HCEC 1CT (cell line): ENCODE data around the gene SLC19A3.
"Not testable (repeated sequence)": the region's sequence is repeated elsewhere in the genome, so short reads cannot be mapped to it uniquely, and the experiment has no call there.

Source experiments
- DNase-seq: peaks from one replicate; pipeline ENCODE4 v3.0.0-alpha.2; 2017

SLC19A3 gene

DNA sequence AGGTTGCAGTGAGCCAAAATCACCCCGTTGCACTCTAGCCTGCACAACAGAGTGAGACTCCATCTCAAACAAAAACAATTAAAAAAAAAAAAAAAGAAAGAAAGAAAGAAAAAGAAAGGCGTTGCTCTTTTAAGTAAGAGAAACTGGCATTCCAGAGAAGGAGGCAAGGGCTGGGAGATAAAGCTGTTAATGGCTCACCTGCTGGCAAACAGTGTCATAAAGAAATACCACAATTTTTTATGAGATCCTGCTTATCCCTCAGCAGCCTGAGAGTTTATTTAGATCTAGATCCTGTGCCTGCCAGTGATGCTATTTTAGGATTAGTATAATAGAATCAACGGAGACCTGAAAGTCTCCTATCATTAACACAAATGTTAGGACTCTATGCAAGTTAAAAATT lies 16.3 kb downstream of the SLC19A3 start:
- no peak for DNase-seq

DNA sequence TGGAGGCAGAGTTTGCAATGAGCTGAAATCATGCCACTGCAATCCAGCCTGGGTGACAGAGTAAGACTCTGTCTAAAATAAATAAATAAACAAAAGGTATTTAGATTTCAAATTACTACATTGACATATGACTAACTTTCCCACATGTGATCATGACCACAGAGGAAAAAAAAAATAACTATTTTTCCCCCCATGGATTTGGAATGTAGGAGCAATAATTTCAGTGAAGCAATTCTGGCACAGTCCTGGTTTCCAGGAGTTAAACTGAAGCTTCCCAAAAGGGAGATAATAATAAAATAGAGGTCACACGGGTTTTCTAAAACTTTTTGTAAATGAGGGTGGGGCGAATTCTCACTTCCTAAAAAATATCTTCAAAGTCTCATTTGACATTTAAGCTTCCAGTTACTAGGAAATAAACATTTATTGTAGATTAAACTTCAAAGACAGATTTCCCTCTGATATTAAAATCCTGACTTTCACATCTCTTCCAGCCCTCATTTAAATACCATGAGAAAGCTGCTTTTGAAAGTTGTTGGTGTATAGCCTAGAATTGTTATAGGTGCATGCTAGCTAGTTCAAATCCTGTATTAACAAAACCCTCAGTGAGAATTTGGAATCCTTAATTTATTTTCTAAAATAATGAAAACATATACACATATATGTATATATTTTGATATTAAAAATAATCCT lies 20.7 kb downstream of the SLC19A3 start:
- peak; percentile 5 for DNase-seq

DNA sequence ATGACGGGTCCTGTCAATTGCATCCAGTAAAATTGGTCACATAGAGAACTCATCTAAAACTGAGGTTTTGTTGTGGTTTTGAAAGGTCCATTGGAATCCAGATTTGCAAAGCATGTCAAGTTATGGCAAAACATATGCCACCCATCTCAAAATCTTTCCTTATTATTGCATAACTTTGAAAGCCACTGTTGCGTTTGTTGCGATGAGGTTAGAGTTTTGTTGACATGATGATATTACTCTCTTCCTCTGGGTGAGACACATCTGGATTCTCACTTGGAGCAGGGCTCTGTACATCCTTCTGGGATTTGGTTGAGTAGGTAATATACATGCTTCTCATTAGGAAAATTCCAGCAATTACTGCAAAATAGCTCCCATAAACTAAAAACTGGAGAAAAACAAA lies 30.6 kb downstream of the SLC19A3 start:
- DNase-seq: no peak

DNA sequence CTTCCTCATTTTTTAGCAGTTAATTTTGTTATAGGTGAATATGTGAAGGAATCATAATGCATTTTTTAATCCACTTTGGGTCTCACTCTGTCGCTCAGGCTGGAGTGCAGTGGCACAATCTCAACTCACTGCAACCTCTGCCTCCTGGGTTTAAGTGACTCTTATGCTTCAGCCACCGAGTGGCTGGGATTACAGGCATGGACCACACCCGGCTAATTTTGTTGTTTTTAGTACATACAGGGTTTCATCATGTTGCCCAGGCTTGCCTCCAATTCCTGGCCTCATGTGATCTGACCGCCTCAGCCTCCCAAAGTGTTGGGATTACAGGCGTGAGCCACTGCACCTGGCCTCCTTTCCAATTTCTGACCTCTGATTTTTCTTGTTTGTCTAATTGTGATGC lies 33.6 kb downstream of the SLC19A3 start:
- DNase-seq: no peak

DNA sequence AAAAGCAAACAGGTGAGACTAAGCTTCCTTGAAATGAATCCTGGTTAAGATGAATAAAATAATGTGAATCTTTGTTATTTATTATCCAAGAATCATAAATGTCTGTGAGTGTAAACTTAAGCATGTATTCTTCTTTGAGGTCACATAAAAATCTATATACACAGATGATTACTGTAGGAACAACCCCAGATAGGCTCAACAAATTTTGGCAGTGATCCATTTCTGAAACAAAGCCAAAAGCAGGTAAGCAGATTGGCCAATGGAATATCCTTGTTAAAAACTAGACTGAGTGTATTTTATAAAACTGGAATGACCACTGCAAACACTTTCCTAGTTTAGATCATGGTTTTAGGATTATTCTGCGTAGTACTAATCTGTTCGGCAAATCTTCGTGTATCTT lies 39.9 kb downstream of the SLC19A3 start:
- no peak for DNase-seq

DNA sequence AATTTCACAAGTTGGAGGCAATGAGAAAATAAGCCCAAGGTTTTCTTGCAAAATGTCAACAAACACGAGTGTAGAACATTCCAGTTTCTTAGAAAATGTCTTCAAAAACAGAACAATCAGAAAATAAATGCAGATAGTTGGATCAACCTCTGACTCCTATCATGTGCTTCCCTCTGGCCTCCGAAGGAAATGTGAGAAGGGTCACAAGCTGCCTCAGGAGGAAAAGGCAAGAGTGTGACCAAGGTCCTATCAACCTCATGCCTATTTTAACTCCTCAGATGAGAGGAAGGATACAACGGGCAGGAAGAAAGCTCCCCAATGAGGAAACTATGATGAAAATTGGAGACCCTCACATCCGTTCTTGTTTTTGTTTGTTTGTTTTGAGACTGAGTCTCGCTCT lies 43.3 kb downstream of the SLC19A3 start:
- no peak for DNase-seq

DNA sequence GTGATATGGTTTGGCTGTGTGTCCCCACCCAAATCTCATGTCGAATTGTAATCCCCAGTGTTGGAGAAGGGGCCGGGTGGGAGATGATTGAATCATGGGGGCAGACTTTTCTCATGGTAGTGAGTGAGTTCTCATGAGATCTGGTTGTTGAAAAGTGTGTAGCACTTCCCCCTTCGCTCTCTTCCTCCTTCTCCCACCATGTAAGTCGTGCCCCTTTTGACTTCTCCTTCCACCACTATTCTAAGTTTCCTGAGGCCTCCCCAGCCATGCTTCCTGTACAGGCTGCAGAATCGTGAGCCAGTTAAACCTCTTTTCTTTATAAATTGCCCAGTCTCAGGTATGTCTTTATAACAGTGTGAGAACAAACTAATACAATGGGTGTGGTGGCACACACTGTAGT lies 44.2 kb downstream of the SLC19A3 start:
- not testable (repeated sequence) for DNase-seq

DNA sequence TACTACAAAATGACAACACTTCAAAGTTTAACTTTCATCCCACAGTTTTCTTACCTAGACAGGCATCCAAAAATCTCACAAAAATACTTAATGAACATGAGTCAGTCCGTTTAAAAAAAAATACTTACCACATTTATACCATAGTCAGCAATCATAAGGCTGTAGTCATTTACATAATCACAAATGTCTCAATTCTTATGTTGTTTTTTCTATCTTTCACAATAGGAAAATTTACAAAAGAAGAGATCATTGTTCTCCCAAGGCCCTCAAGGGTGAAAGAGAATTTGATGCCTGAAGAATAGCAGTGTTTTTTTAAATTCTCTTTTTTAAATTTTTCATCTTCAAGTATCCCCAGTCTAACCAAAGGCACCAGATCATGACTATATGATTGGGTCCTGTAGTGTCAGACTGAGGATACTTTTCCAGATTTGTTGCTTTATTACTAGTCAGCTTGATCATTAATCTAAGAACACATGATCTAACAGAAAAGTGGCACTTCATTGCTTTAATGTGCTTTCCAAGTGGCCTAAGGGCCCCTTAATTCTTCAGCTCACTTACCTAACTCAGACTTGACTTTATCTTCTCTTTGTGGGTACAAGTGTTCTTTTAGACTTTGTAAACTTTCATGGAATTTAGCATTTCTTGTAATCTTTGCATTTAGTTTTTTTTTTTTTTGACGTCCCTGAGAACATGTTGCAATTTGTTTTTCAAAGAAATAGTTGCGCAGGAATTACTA lies 46.5 kb downstream of the SLC19A3 start:
- no peak for DNase-seq

DNA sequence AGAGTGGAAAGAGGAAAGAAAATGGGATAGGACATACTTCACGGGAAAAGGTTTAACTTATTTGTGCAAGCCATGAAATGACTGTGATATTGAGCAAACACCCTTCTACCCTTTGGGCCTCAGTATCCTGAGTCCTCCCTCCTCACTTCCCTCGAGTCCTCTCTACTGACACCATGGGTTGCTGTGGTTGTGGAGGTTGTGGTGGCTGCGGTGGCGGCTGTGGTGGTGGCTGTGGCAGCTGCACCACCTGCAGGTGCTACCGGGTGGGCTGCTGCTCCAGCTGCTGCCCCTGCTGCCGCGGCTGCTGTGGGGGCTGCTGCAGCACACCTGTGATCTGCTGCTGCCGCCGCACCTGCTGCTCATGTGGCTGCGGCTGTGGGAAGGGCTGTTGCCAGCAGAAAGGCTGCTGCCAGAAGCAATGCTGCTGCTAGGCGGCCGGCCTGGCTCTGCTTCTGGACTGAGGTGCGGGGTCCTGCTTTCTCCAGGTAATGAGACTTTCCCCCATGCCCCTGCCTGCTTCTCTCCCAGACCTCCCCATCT lies 51.1 kb downstream of the SLC19A3 start, which contains the start of gene SCYGR5:
Gene SCYGR5, plus strand, starts transcription at position 174 of the 540 bp plus-strand sequence. Its CDS starts 0 bp downstream, at position 174.
- DNase-seq: not testable (repeated sequence)

DNA sequence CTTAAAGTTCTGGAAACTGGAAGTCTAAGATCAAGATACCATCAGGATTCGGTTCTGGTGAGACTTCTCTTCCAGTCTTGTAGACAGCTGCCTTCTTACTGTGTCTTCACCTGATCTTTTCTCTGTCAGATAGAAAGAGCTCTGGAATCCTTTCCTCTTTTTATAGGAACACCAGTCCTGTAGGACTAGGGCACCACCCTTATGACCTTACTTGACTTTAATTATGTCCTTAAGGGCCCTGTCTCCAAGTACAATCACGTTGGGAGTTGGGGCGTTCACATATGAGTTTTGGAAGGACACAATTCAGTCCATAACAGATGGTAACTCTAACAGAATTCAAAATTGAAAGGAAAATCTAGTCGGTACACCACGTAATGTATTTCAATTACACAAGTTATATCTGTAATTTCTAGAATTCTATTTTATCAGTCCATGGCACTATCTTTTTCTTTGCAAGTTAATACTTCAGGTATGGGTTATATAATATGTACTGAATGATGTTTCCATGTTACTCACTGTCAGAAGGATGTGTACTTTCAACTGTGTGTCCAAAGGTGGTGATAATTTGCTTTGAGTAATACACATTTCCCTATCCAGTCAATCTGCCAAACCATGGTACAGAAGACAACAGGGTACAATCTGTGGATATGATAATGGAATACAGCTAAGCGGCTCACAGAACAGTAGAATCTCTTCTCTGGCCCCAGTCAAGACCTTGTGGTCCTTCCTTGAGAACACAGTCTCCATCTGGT lies 52.5 kb downstream of the SLC19A3 start:
- DNase-seq: no peak

DNA sequence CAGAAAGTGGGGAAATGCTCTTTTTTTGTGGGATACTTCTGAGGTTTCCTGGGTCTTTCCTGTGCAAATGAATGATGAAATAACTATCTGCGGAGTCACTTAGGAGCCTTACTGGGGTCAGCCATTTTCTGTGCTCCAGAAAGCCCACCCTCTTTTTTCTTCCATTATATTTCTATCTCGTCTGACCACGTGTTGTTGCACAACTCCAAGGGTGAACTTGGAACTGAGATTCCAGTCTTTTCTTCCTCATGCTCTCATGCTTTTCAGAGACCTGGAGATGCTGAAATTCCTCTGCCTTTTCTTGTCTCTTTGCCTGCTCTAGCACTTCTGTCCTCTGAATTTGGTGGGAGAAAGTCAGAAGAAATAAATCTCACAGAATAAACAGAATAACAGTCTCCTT lies 56.0 kb downstream of the SLC19A3 start:
- no peak for DNase-seq

DNA sequence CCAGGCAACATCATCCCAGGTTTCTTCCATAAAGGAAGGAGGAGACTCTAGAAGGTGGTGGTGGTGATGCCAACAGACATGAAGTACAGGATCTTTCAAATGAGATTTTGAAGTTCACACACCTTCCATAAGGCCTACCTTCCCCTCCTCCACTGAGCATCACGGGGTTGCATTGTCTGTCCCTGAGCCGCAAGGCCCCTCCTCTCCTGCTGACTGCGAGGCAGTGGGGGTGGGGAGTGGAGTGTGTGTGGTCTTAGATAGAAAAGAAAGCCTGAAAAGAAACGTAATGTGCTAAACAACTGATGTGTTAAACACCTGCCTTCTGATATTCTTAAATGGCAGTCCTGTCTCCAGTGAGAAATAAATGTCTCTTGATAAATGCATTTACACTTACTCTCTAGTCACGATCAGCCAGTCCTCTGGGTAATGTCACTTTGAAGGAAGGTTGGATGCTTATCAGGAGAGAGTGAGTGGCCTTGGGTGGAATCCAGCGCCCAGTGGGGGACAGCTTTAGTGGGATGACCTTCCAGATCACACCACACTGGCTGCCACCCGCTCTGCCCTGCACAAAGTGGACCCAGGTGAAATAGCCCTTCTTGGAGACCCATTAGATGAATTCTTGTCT lies 56.7 kb downstream of the SLC19A3 start:
- no peak for DNase-seq

DNA sequence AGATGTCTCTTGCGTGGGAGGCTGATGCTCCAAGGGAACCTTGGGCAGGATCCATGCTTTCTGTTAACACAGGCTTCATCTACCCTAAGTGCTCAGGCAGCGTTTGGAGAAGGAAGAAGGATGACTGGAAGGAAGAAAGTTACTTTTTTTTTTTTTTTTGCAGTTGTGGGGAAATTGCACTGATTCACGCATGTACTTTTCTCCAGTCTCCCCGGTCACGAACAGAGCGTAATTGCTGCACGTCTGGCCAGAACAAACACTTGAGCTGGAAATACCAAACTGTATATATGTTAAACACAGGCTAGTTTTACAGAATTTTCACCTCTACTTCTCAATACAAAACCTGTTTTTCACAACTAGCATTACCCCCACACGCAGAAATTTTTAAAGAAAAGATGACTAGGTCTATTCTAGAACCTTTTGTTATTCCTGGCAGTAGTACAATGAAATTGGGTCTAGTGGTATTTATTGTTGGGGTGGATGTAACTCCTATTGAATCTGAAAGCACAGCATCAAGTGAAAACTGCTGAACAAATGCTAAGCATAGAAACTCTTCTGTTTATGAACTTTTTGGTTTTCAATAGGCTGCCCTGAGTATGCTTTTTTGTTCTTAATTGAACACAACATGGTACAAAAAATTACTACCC lies 60.5 kb downstream of the SLC19A3 start:
- no peak for DNase-seq

DNA sequence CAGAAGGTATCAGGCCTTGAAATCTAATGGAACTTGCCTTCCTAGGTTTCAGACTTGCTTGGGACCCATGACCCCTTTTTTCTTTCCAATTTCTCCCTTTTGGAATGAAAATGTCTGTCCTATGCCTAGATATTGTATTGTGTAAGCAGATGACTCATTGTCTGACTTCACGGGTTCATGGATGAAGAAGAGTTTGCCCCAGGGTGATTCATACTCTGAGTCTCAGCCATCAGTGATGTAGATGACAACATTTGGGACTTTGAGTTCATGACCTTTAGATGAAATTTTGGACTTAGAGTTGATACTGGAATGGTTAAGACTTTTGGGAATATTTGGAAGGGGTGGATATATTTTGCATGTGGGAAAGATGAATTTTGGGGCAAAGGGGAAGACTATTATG lies 62.4 kb downstream of the SLC19A3 start:
- DNase-seq: peak; percentile 91

DNA sequence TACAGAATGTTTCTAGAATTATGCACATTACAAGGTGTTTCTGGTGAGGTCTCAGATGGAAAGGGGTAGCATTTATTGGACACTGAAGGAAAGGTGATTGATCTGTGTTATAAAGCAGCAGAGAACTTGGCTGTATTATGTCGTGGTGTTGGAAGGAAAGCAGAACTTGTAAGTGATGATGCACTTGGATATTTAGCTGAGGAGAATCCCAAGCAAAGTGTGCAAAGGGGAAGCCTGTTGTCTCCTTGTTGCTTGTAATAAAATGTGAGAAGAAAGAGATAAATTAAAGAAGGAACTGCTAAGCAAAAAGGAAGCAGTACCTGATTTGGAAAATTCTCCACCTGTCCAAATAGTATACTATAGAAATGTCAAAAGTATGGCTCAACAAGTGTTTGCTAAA lies 63.4 kb downstream of the SLC19A3 start:
- DNase-seq: no peak

DNA sequence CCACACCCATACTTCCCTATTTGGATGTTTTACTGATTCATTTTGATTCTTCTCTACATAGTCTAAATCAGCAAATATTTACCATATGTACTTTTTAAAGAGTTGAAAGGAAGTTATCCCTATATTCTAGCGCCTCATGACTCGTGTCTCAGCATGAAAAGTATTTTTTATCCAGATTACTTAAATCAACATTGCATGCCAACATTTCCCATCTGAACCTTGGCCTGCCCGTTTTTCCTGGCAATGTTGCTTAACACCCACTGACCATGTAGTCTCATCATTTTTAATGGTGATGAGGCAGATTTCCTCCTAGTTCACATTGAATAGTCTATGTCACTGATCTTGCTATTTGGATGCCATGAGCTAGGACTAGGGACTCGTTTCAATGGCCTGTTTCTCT lies 64.4 kb downstream of the SLC19A3 start:
- peak; percentile 17 for DNase-seq

DNA sequence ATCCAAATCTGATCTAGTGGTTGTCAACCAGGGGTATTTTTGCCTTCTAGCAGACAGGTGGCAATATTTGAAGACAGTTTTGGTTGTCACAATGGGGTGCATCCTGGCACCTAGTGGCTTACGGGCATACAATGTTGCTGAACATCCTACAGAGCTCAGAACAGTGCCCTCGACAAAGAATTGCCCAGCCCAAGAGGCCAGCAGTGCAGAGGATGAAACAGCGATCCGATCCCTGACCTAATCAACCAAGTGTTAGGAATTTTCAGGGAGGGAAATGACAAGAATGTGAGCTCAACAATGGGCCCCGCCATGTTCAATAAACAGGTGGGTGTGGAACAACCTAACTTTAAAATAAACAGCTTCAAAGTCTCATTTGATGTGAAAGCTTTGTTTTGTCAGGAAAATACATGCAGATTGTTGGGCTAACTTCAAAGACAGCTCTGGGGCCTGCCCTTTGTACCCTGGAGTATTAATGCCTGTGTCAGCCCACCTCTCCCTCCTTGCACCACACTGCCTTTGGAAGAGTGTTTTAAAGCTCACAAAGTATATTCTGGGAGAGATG lies 73.8 kb downstream of the SLC19A3 start:
- no peak for DNase-seq

DNA sequence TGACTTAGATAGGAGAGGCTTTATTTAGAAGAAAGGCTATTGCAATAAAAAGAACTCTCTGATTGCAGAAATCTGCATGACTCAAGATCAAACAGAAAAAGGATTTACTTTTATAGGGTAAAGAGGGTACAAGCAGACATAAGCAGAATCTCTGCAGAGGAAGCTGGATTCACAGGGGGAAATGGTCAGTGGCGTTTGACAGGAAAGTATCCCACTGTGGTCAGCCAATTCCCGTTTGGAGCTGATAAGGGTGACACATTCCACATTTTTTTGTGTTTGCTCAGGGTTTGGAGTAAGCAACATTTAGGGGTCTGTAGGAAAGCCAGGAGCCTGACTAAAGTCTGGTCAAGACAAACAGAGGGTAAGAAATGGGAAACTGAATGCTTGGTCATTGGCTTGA lies 75.2 kb downstream of the SLC19A3 start:
- DNase-seq: no peak

DNA sequence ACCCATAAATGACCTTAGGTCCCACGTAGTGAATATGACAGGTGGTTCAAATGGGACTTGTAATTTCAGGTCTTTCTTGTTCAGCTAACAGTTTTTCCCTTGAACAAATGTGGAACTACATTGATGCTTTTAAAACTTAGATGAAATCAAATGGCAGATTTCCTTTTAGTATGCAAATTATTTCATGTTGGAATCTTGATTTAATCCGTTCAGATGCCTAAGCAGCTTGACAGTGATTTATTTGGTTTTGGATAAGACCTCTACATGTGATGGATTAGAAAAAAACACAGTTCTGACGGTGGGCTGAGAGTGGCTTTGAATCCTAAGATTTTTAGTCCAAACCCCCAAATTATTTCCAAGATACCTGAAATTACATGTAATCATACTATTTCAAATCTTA lies 83.6 kb downstream of the SLC19A3 start:
- no peak for DNase-seq
